ENCODE data around the gene MYH16. TPM values are rescaled to one million over a fixed set of nuclear protein-coding genes. Genes with fewer than 3 reads are reported as not detected.
"Not testable (repeated sequence)": the region's sequence is repeated elsewhere in the genome, so short reads cannot be mapped to it uniquely, and the experiment has no call there.

Gene MYH16
- total and polyA plus RNA-seq, 5 donors = not detected

GRCh38 chr7:99357701-99358490 lies 85.3 kb downstream of the MYH16 start:
- Histone ChIP-seq H3K27ac (ENCODE audit: low read length) (peak overlapping the region; percentile 26), H3K9me3 (ENCODE audit: control insufficient read depth, low read length) (no peaks in the 10 kb centered on the region), H3K4me1 (ENCODE audit: control insufficient read depth, insufficient read depth, low read length) (no peaks in the 10 kb centered on the region), H3K4me3 (ENCODE audit: low read length) (no peak overlapping the region), H3K27me3 (ENCODE audit: control insufficient read depth, insufficient read depth) (no peaks in the 10 kb centered on the region)
- intact Hi-C loops (cut with DNase I) = no loop called here
- ATAC-seq (peak; percentile 36 to 53), DNase-seq (no peak)
- WGBS = 88% methylated on average over 16 of the region's 16 CpGs

GRCh38 chr7:99358521-99358920 lies 85.9 kb downstream of the MYH16 start:
- H3K27ac ChIP-seq (ENCODE audit: low read length); H3K9me3 ChIP-seq (ENCODE audit: control insufficient read depth, low read length); H3K4me1 ChIP-seq (ENCODE audit: control insufficient read depth, insufficient read depth, low read length); H3K4me3 ChIP-seq (ENCODE audit: low read length); ATAC-seq; DNase-seq; H3K27me3 ChIP-seq (ENCODE audit: control insufficient read depth, insufficient read depth); intact Hi-C loops (cut with DNase I): not testable (repeated sequence)
- WGBS = 92% methylated on average over 15 of the region's 15 CpGs

GRCh38 chr7:99359465-99360154 lies 87.0 kb downstream of the MYH16 start:
- no peak for DNase-seq
- H3K4me1 ChIP-seq (ENCODE audit: control insufficient read depth, insufficient read depth, low read length) = no peaks in the 10 kb centered on the region
- no peak overlapping the region for H3K4me3 ChIP-seq (ENCODE audit: low read length)
- WGBS = 88% methylated on average over 22 of the region's 22 CpGs
- intact Hi-C loops (cut with DNase I) = no loop called here
- no peaks in the 10 kb centered on the region for H3K27me3 ChIP-seq (ENCODE audit: control insufficient read depth, insufficient read depth)
- H3K27ac ChIP-seq (ENCODE audit: low read length) = no peak overlapping the region
- H3K9me3 ChIP-seq (ENCODE audit: control insufficient read depth, low read length) = no peaks in the 10 kb centered on the region
- ATAC-seq = peak in 1 of 2 donors; percentile 18

Other genes starting within 250 kb of the MYH16 start
- 10 to 100 TPM in 1 of 4 donors, 1 to 10 TPM in 3; 9.2 to 14.7 (median 9.7) TPM for gene SMURF1, start 128.7 kb upstream of the MYH16 start, total RNA-seq
- 4.5 TPM for gene SMURF1, start 128.7 kb upstream of the MYH16 start, polyA plus RNA-seq
- gene KPNA7, start 64.7 kb upstream of the MYH16 start, total RNA-seq = not detected
- not detected for gene KPNA7, start 64.7 kb upstream of the MYH16 start, polyA plus RNA-seq
- 100 to 1,000 TPM; 106 to 126 (median 121) TPM for gene ARPC1A, start 53.1 kb downstream of the MYH16 start, total RNA-seq
- gene ARPC1A, start 53.1 kb downstream of the MYH16 start, polyA plus RNA-seq = 148 TPM
- 10 to 100 TPM; 35.5 to 65.1 (median 56.6) TPM for gene ARPC1B, start 101.9 kb downstream of the MYH16 start, total RNA-seq
- 52.9 TPM for gene ARPC1B, start 101.9 kb downstream of the MYH16 start, polyA plus RNA-seq
- 10 to 100 TPM; 85.9 to 95.9 (median 90.1) TPM for gene PDAP1, start 135.8 kb downstream of the MYH16 start, total RNA-seq
- 167 TPM for gene PDAP1, start 135.8 kb downstream of the MYH16 start, polyA plus RNA-seq
- gene BUD31, start 136.1 kb downstream of the MYH16 start, total RNA-seq = 10 to 100 TPM; 37.8 to 53.6 (median 44.0) TPM
- 65.1 TPM for gene BUD31, start 136.1 kb downstream of the MYH16 start, polyA plus RNA-seq
- gene PTCD1, start 166.0 kb downstream of the MYH16 start, total RNA-seq = 1 to 10 TPM; 3.1 to 4.4 (median 3.2) TPM
- 3.0 TPM for gene PTCD1, start 166.0 kb downstream of the MYH16 start, polyA plus RNA-seq
- gene CPSF4, start 166.1 kb downstream of the MYH16 start, total RNA-seq = 10 to 100 TPM; 17.3 to 21.9 (median 18.8) TPM
- gene CPSF4, start 166.1 kb downstream of the MYH16 start, polyA plus RNA-seq = 16.2 TPM
- gene ATP5MF, start 193.3 kb downstream of the MYH16 start, total RNA-seq = 100 to 1,000 TPM; 525 to 746 (median 627) TPM
- gene ATP5MF, start 193.3 kb downstream of the MYH16 start, polyA plus RNA-seq = 3,968 TPM
- gene ZNF789, start 200.1 kb downstream of the MYH16 start, total RNA-seq = 1 to 10 TPM; 3.5 to 6.4 (median 3.8) TPM
- gene ZNF789, start 200.1 kb downstream of the MYH16 start, polyA plus RNA-seq = 2.9 TPM
- gene ZNF394, start 227.4 kb downstream of the MYH16 start, total RNA-seq = 10 to 100 TPM; 17.1 to 20.5 (median 19.7) TPM
- 16.7 TPM for gene ZNF394, start 227.4 kb downstream of the MYH16 start, polyA plus RNA-seq
- 1 to 10 TPM; 6.1 to 7.1 (median 6.3) TPM for gene ZKSCAN5, start 231.8 kb downstream of the MYH16 start, total RNA-seq
- gene ZKSCAN5, start 231.8 kb downstream of the MYH16 start, polyA plus RNA-seq = 3.0 TPM